ENCODE data around the gene LGALS4. TPM values are rescaled to one million over a fixed set of nuclear protein-coding genes. Genes with fewer than 3 reads are reported as not detected.
A peak's percentile ranks its signal among the peaks of the same experiment; 100 is the strongest.

LGALS4 gene
- total RNA-seq, 2 experiments from 2014 or later = 1.0 to 1.1 TPM

GRCh38 chr19:38846097-38846496, 33.4 kb upstream of the LGALS4 start:
- no peak for TF ChIP-seq CTCF (conservative IDR thresholded peaks at IDR 0.05; ENCODE audit: low read length)
- TF ChIP-seq EZH2phosphoT487 (IDR thresholded peaks at IDR 0.05; ENCODE audit: borderline replicate concordance, low read depth, low read length) = no peak
- no peak for DNase-seq (ENCODE audit: low spot score)
- ChIA-PET CTCF (ENCODE audit: unreplicated experiment) (no interaction called here), POLR2A (interaction anchor here (0.6 kb wide), 1 partner anchor 8 kb away, joined by 3 read pairs; no protein-coding TSS in a partner anchor)
- peaks cover 81% of the 10 kb centered on the region for H3K36me3 ChIP-seq (ENCODE audit: insufficient read depth, low read length)
- no peaks in the 10 kb centered on the region for H3K9me2 ChIP-seq (ENCODE audit: insufficient read depth, low read length)
- H3K4me3 ChIP-seq (ENCODE audit: low read depth, low read length, poor library complexity, severe bottlenecking) = no peak overlapping the region
- peaks cover 77% of the 10 kb centered on the region for H3K79me2 ChIP-seq (ENCODE audit: insufficient read depth, low read depth, low read length)
- no TSS peak for BruUV-seq (replicated peaks)
- H3K4me2 ChIP-seq (ENCODE audit: low read length) = no peak overlapping the region
- H2AFZ ChIP-seq (ENCODE audit: low read length) = no peak overlapping the region
- peaks cover 54% of the 10 kb centered on the region for H4K20me1 ChIP-seq (ENCODE audit: insufficient read depth, low read length)
- H3K27ac ChIP-seq (ENCODE audit: low read depth, low read length, poor library complexity, severe bottlenecking) = no peak overlapping the region
- H3K9me3 ChIP-seq (ENCODE audit: low read length) = no peaks in the 10 kb centered on the region
- peaks cover 33% of the 10 kb centered on the region for H3K4me1 ChIP-seq (ENCODE audit: insufficient read depth, low read length, poor library complexity, severe bottlenecking)
- intact Hi-C loops (cut with micrococcal nuclease; ENCODE audit: unreplicated experiment) = no loop called here

DNA sequence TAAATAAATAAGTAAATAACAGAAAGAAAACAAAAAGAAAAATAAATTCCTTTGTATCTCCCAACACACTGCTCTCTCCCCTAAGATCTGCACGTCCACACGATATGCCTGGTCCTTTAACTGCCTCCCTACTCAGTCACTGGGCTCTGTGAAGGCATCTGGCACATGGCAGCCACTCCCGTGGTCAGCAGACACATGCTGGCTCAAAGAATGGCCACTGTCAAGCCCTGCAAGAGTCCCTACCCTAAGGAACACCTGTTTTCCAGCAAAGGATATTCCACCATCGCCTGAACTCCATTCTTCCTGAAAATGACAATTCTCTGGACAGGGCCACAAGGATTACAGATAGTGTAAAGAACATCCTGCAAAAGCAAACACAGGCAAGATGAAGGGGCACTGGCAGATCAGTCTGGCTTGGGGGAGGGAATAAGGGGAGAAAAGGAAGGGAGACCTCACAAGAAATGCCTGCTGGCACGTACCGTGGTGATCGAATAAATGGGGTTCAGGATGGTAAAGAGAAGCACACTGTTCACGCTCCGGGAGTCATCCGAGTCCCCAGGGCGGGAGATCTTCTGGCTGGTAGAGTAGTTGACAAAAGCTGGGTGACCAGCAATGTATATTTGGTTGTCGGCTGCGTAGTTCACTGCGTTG, 32.8 kb upstream of the LGALS4 start:
- H3K9me3 ChIP-seq (ENCODE audit: low read length) = no peaks in the 10 kb centered on the region
- peaks cover 77% of the 10 kb centered on the region for H3K79me2 ChIP-seq (ENCODE audit: insufficient read depth, low read depth, low read length)
- no peak overlapping the region for H3K27ac ChIP-seq (ENCODE audit: low read depth, low read length, poor library complexity, severe bottlenecking)
- H3K4me2 ChIP-seq (ENCODE audit: low read length) = no peak overlapping the region
- POLR2A ChIA-PET = no interaction called here
- peaks cover 87% of the 10 kb centered on the region for H3K36me3 ChIP-seq (ENCODE audit: insufficient read depth, low read length)
- no peak overlapping the region for H3K4me3 ChIP-seq (ENCODE audit: low read depth, low read length, poor library complexity, severe bottlenecking)
- TF ChIP-seq EZH2phosphoT487 (IDR thresholded peaks at IDR 0.05; ENCODE audit: borderline replicate concordance, low read depth, low read length) = no peak
- TF ChIP-seq CTCF (conservative IDR thresholded peaks at IDR 0.05; ENCODE audit: low read length) = no peak
- no peak for DNase-seq (ENCODE audit: low spot score)
- TSS peak; percentile 0 for BruUV-seq (replicated peaks)
- H3K4me1 ChIP-seq (ENCODE audit: insufficient read depth, low read length, poor library complexity, severe bottlenecking) = peaks cover 28% of the 10 kb centered on the region
- H3K9me2 ChIP-seq (ENCODE audit: insufficient read depth, low read length) = no peaks in the 10 kb centered on the region
- H4K20me1 ChIP-seq (ENCODE audit: insufficient read depth, low read length) = peaks cover 58% of the 10 kb centered on the region
- CTCF ChIA-PET (ENCODE audit: unreplicated experiment) = no interaction called here
- intact Hi-C loops (cut with micrococcal nuclease; ENCODE audit: unreplicated experiment) = no loop called here
- H2AFZ ChIP-seq (ENCODE audit: low read length) = no peak overlapping the region

DNA sequence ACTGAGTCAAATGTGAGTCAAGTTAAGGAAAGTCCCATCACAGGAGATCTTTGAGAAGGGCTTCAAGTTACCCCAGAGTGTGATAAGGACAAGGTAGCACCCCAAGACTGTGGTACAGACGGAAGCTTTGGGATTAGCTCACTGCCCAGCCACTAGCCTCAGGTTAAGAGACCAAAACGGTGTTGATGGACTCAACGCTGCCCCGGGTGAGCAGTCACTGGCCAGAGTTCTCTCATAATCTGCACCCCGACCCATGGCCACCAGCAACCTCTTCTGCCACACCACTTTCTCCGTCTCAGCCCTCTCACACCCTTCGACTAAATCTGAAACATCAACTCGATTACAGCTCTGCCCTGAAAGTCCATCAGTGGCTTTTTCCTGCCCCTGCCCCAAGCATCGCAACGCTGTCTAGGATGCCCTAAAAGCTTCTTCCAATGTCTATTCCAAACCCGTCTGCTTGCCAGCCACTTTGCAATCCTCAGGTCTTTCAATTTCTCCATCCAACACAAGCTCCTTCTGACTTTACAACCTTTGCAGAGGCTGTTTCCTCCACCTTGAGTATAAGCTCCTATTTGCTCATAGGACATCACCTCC, 31.4 kb upstream of the LGALS4 start:
- peaks cover 77% of the 10 kb centered on the region for H3K79me2 ChIP-seq (ENCODE audit: insufficient read depth, low read depth, low read length)
- peaks cover 58% of the 10 kb centered on the region for H4K20me1 ChIP-seq (ENCODE audit: insufficient read depth, low read length)
- POLR2A ChIA-PET = interaction anchor here (0.7 to 1.0 kb wide), 3 partner anchors 12 to 57 kb away, joined by 3 to 4 read pairs (median 4); no protein-coding TSS in a partner anchor
- H2AFZ ChIP-seq (ENCODE audit: low read length) = no peak overlapping the region
- no peak overlapping the region for H3K4me2 ChIP-seq (ENCODE audit: low read length)
- no peaks in the 10 kb centered on the region for H3K9me2 ChIP-seq (ENCODE audit: insufficient read depth, low read length)
- H3K4me3 ChIP-seq (ENCODE audit: low read depth, low read length, poor library complexity, severe bottlenecking) = no peak overlapping the region
- H3K36me3 ChIP-seq (ENCODE audit: insufficient read depth, low read length) = peaks cover 99% of the 10 kb centered on the region
- peaks cover 28% of the 10 kb centered on the region for H3K4me1 ChIP-seq (ENCODE audit: insufficient read depth, low read length, poor library complexity, severe bottlenecking)
- H3K27ac ChIP-seq (ENCODE audit: low read depth, low read length, poor library complexity, severe bottlenecking) = no peak overlapping the region
- CTCF ChIA-PET (ENCODE audit: unreplicated experiment) = no interaction called here
- TF ChIP-seq CTCF (conservative IDR thresholded peaks at IDR 0.05; ENCODE audit: low read length) = no peak
- TF ChIP-seq EZH2phosphoT487 (IDR thresholded peaks at IDR 0.05; ENCODE audit: borderline replicate concordance, low read depth, low read length) = no peak
- H3K9me3 ChIP-seq (ENCODE audit: low read length) = no peaks in the 10 kb centered on the region
- BruUV-seq (replicated peaks) = no TSS peak
- no peak for DNase-seq (ENCODE audit: low spot score)
- intact Hi-C loops (cut with micrococcal nuclease; ENCODE audit: unreplicated experiment) = no loop called here
